ENCODE results near the gene NPTX1.

The NPTX1 gene

GRCh38 chr17:80468781-80469493 lies 7.5 kb downstream of the NPTX1 start:
- no peak overlapping the region for H2AFZ ChIP-seq
- no peaks in the 10 kb centered on the region for H3K36me3 ChIP-seq (ENCODE audit: control insufficient read depth, insufficient read depth, low read length)
- H3K4me1 ChIP-seq: no peaks in the 10 kb centered on the region
- TF ChIP-seq, protein P1, sequence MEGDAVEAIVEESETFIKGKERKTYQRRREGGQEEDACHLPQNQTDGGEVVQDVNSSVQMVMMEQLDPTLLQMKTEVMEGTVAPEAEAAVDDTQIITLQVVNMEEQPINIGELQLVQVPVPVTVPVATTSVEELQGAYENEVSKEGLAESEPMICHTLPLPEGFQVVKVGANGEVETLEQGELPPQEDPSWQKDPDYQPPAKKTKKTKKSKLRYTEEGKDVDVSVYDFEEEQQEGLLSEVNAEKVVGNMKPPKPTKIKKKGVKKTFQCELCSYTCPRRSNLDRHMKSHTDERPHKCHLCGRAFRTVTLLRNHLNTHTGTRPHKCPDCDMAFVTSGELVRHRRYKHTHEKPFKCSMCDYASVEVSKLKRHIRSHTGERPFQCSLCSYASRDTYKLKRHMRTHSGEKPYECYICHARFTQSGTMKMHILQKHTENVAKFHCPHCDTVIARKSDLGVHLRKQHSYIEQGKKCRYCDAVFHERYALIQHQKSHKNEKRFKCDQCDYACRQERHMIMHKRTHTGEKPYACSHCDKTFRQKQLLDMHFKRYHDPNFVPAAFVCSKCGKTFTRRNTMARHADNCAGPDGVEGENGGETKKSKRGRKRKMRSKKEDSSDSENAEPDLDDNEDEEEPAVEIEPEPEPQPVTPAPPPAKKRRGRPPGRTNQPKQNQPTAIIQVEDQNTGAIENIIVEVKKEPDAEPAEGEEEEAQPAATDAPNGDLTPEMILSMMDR (IDR thresholded peaks at IDR 0.05): no peak
- no peaks in the 10 kb centered on the region for H3K9me3 ChIP-seq (ENCODE audit: control insufficient read depth, low read length)
- H3K9ac ChIP-seq: no peak overlapping the region
- no peak overlapping the region for H3K4me3 ChIP-seq (ENCODE audit: low read depth, low read length)
- no peak overlapping the region for H3K27ac ChIP-seq
- H3K27me3 ChIP-seq (ENCODE audit: control insufficient read depth, insufficient read depth, low read length): peaks cover 4% of the 10 kb centered on the region
- H3K4me2 ChIP-seq (ENCODE audit: low read length): no peak overlapping the region
- no peaks in the 10 kb centered on the region for H3K79me2 ChIP-seq

- H3K27ac ChIP-seq: no peak overlapping the region
- no peaks in the 10 kb centered on the region for H3K4me1 ChIP-seq
- H3K79me2 ChIP-seq: no peaks in the 10 kb centered on the region
- no peak overlapping the region for H3K9ac ChIP-seq
- H3K4me3 ChIP-seq (ENCODE audit: low read depth, low read length): no peak overlapping the region
- peaks cover 4% of the 10 kb centered on the region for H3K27me3 ChIP-seq (ENCODE audit: control insufficient read depth, insufficient read depth, low read length)
- H2AFZ ChIP-seq: no peak overlapping the region
- TF ChIP-seq, protein P1 (IDR thresholded peaks at IDR 0.05): no peak
- H3K36me3 ChIP-seq (ENCODE audit: control insufficient read depth, insufficient read depth, low read length): no peaks in the 10 kb centered on the region
- no peaks in the 10 kb centered on the region for H3K9me3 ChIP-seq (ENCODE audit: control insufficient read depth, low read length)
- H3K4me2 ChIP-seq (ENCODE audit: low read length): no peak overlapping the region
These were observed 8.2 kb downstream of the NPTX1 start for GRCh38 chr17:80468242-80468641.

GRCh38 chr17:80466188-80466705 lies 10.2 kb downstream of the NPTX1 start:
- H3K4me1 ChIP-seq: no peaks in the 10 kb centered on the region
- peaks cover 4% of the 10 kb centered on the region for H3K27me3 ChIP-seq (ENCODE audit: control insufficient read depth, insufficient read depth, low read length)

DNA sequence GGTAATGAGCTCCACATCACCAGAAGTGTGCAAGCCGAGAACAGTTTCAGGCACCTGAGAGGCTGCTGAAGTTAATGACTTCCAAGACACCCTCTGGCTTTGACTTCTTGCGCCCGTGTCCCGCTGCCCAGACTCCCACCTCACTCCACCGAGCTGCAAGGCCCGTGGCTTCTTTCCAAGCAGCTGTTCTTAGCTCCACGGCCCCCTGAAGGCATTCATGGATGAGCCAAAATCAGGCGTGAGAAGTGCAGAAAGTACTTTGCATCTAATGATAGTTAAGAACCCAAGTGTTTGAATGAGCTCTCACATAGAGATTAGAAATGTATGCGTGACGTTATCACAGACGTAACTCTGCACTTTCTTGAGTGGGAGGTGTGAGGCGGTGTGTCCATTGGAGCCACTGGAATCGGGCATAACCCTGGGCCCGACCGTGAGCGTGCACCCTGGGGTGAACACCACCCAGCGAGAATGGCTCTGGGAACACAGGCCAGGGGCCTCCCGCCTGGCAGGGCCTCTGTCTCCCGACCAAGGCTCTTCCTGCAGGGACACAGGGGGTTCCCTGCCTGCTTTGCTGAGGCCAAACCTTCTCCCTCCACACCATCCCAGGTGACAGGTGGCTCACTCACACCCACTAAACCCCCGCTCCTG lies 11.0 kb downstream of the NPTX1 start:
- H3K27ac ChIP-seq: no peak overlapping the region
- no peak overlapping the region for H3K4me2 ChIP-seq (ENCODE audit: low read length)
- no peak overlapping the region for H2AFZ ChIP-seq
- H3K79me2 ChIP-seq: no peaks in the 10 kb centered on the region
- peaks cover 4% of the 10 kb centered on the region for H3K27me3 ChIP-seq (ENCODE audit: control insufficient read depth, insufficient read depth, low read length)
- no peaks in the 10 kb centered on the region for H3K4me1 ChIP-seq
- TF ChIP-seq, protein P1 (IDR thresholded peaks at IDR 0.05): no peak
- no peaks in the 10 kb centered on the region for H3K9me3 ChIP-seq (ENCODE audit: control insufficient read depth, low read length)
- H3K36me3 ChIP-seq (ENCODE audit: control insufficient read depth, insufficient read depth, low read length): no peaks in the 10 kb centered on the region
- H3K4me3 ChIP-seq (ENCODE audit: low read depth, low read length): no peak overlapping the region
- H3K9ac ChIP-seq: no peak overlapping the region

More at GRCh38 chr17:80466188-80466705, 10.2 kb downstream of the NPTX1 start:
- Histone ChIP-seq H3K27ac (no peak overlapping the region), H3K4me3 (ENCODE audit: low read depth, low read length) (no peak overlapping the region), H2AFZ (no peak overlapping the region), H3K9ac (no peak overlapping the region), H3K9me3 (ENCODE audit: control insufficient read depth, low read length) (no peaks in the 10 kb centered on the region), H3K79me2 (no peaks in the 10 kb centered on the region), H3K4me2 (ENCODE audit: low read length) (no peak overlapping the region), H3K36me3 (ENCODE audit: control insufficient read depth, insufficient read depth, low read length) (no peaks in the 10 kb centered on the region)
- TF ChIP-seq, protein P1 (IDR thresholded peaks at IDR 0.05): no peak
